Measurements from ENCODE around the gene FRMD1.

- TF ChIP-seq POLR2A (IDR thresholded peaks at IDR 0.05; ENCODE audit: control extremely low read depth in 1 of 2, low read depth in 2 of 2, low read length in 2 of 2) (no peak), EGR1 (IDR thresholded peaks at IDR 0.05; ENCODE audit: borderline replicate concordance, low read depth, low read length) (no peak), CTCF (IDR thresholded peaks at IDR 0.05; ENCODE audit: control extremely low read depth in 1 of 3, insufficient read depth in 1 of 3, low read depth in 1 of 3, low read length in 3 of 3) (no peak), SUZ12 (IDR thresholded peaks at IDR 0.05; ENCODE audit: low read length) (no peak), RAD21 (IDR thresholded peaks at IDR 0.05 in 1 of 2, conservative IDR thresholded peaks at IDR 0.05 in 1 of 2; ENCODE audit: low read depth in 2 of 2, low read length in 2 of 2) (no peak), CHD2 (IDR thresholded peaks at IDR 0.05; ENCODE audit: low read length) (no peak), TCF12 (IDR thresholded peaks at IDR 0.05; ENCODE audit: low read depth, low read length) (no peak)
These were observed 37.5 kb upstream of the FRMD1 start for GRCh38 chr6:168116438-168116974.
